Gastrocnemius medialis (tissue), 4 donors: ENCODE results near the gene ALDH1A3.

Experiments
- CTCF ChIP-seq, 5 experiments: fragments of 450-650 bp in 3 of 5; fragments of 200-600 bp in 2 of 5; sonication (generic) in 2 of 5; IDR thresholded peaks in 4 of 5; conservative IDR thresholded peaks in 1 of 5; 1 replicate in 4 of 5; 2 replicates in 1 of 5; pipeline ENCODE4 v1.5.1; 2016 to 2019; ENCODE audit warnings: antibody characterized with exemption in 5 of 5, mild to moderate bottlenecking in 3 of 5, moderate library complexity in 3 of 5
- POLR2A ChIP-seq, 2 donors: fragments of 450-650 bp; IDR thresholded peaks; one replicate each; pipeline ENCODE4 v1.6.1; 2017; ENCODE audit warnings: antibody characterized with exemption in 2 of 2, mild to moderate bottlenecking in 2 of 2, moderate library complexity in 2 of 2

GRCh38 chr15:100885811-100886210, 6.2 kb downstream of the ALDH1A3 start:
- TF ChIP-seq CTCF (IDR thresholded peaks at IDR 0.05 in 4 of 5, conservative IDR thresholded peaks at IDR 0.05 in 1 of 5) = no peak
- no peak for TF ChIP-seq POLR2A (IDR thresholded peaks at IDR 0.05)
